Measurements from ENCODE around the gene TMEM106C. TPM values are rescaled to one million over a fixed set of nuclear protein-coding genes. Genes with fewer than 3 reads are reported as not detected.

Gene TMEM106C
- total and polyA plus RNA-seq, 2 of the 4 experiments (the other 2 are of a cell fraction): 72.1 to 74.6 TPM

GRCh38 chr12:47984331-47984801 lies 21.0 kb downstream of the TMEM106C start:
- ATAC-seq (ENCODE audit: low read depth) (no peak), DNase-seq (no peak)
- BruUV-seq (replicated peaks): no TSS peak
- Histone ChIP-seq H2BK15ac (ENCODE audit: low read depth, low read length) (no peak overlapping the region), H3K36me3 (ENCODE audit: control insufficient read depth, insufficient read depth, low read length) (no peaks in the 10 kb centered on the region), H3K79me1 (ENCODE audit: low read depth in 1 of 2, low read length in 2 of 2) (no peaks in the 10 kb centered on the region), H2BK20ac (ENCODE audit: low read depth, low read length) (no peak overlapping the region), H3K9me1 (ENCODE audit: insufficient read depth, low read length) (no peaks in the 10 kb centered on the region; the same call in 1 of the 2 replicates), H3K27ac (ENCODE audit: insufficient read depth, low read length) (no peak overlapping the region), H3K4ac (ENCODE audit: low read depth, low read length) (no peak overlapping the region), H4K91ac (ENCODE audit: insufficient read depth, low read depth, low read length) (no peak overlapping the region), H3K4me1 (ENCODE audit: control insufficient read depth, insufficient read depth, low read length) (no peaks in the 10 kb centered on the region; the same call in 1 of the 2 replicates), H4K8ac (ENCODE audit: low read depth in 2 of 2, low read length in 2 of 2) (no peak overlapping the region), H3K27me3 (ENCODE audit: control insufficient read depth, insufficient read depth, low read length) (peaks cover 38% of the 10 kb centered on the region), H3K9ac (ENCODE audit: low read depth, low read length) (no peak overlapping the region), H4K5ac (ENCODE audit: low read depth, low read length) (no peak overlapping the region), H3K4me2 (ENCODE audit: low read depth, low read length) (no peak overlapping the region), H3K9me3 (ENCODE audit: control insufficient read depth, insufficient read depth, low read length) (no peaks in the 10 kb centered on the region), H2AK5ac (ENCODE audit: low read depth, low read length) (no peak overlapping the region), H2BK120ac (ENCODE audit: low read depth, low read length) (no peak overlapping the region), H3K14ac (replicated peaks; ENCODE audit: low read depth, low read length) (no peak overlapping the region), H2AFZ (replicated peaks; ENCODE audit: low read length, poor library complexity) (no peak overlapping the region), H2AK9ac (replicated peaks; ENCODE audit: low read depth, low read length, poor library complexity) (no peak overlapping the region), H3K23ac (ENCODE audit: low read depth, low read length) (no peak overlapping the region), H2BK5ac (ENCODE audit: low read depth, low read length, poor library complexity, severe bottlenecking) (no peak overlapping the region), H4K20me1 (ENCODE audit: insufficient read depth, low read length) (no peaks in the 10 kb centered on the region), H3K4me3 (ENCODE audit: insufficient read depth, low read depth, low read length) (no peak overlapping the region), H3K18ac (ENCODE audit: low read depth, low read length) (no peak overlapping the region), H3K56ac (ENCODE audit: extremely low read depth, insufficient read depth, low read length) (no peak overlapping the region)
- intact Hi-C loops (cut with micrococcal nuclease) (no loop called here), dilution Hi-C loops (cut with HindIII; ENCODE audit: low sequenced_read_pairs, unreplicated experiment) (no loop called here), in situ Hi-C loops (cut with MboI; ENCODE audit: low sequenced_read_pairs) (no loop called here)
- WGBS, 2 experiments (ENCODE audit: extremely low coverage in 2 of 2, insufficient read length in 1 of 2): 76% methylated on average over 3 of the region's 8 CpGs; no CpG with 5 or more reads in 1 of the 2 experiments
- ChIA-PET CTCF (no interaction called here), POLR2A (ENCODE audit: unreplicated experiment) (no interaction called here)
- no peak for TF ChIP-seq NFE2L2 (IDR thresholded peaks at IDR 0.05; ENCODE audit: low read depth, low read length)
- no peak for TF ChIP-seq RFX5 (IDR thresholded peaks at IDR 0.05; ENCODE audit: low read depth, low read length)
- TF ChIP-seq USF2 (IDR thresholded peaks at IDR 0.05; ENCODE audit: low read depth, low read length): no peak
- TF ChIP-seq POLR2A (IDR thresholded peaks at IDR 0.05; ENCODE audit: low read depth, low read length): no peak
- TF ChIP-seq MAFK (IDR thresholded peaks at IDR 0.05; ENCODE audit: low read depth, low read length): no peak

All from IMR-90 (cell line).